NB4 (cell line): ENCODE measurements around the gene LCE1C.

Experiments
- DNase-seq: peaks from one replicate; pipeline ENCODE4 v3.0.0; 2010; ENCODE audit warnings: low read depth
- H3K4me3 ChIP-seq: one replicate; pipeline ENCODE4 v1.5.1; 2011; ENCODE audit warnings: mild to moderate bottlenecking, low read depth, low read length, moderate library complexity
- MYC ChIP-seq: IDR thresholded peaks from 2 replicates; pipeline ENCODE4 v1.6.1; 2011; ENCODE audit warnings: low read depth, low read length
- POLR2A ChIP-seq: IDR thresholded peaks from 2 replicates; pipeline ENCODE4 v1.6.1; 2011; ENCODE audit warnings: mild to moderate bottlenecking; ENCODE audit not compliant: insufficient read length; ENCODE audit errors: extremely low read depth
- TF ChIP-seq, protein P1 (sequence below): IDR thresholded peaks from 2 replicates; pipeline ENCODE4 v1.6.1; 2011; ENCODE audit warnings: low read depth, low read length
- TF ChIP-seq, protein P2 (sequence below): IDR thresholded peaks from one replicate; pipeline ENCODE4 v1.5.1; 2012; ENCODE audit warnings: low read depth, low read length

Gene LCE1C

DNA sequence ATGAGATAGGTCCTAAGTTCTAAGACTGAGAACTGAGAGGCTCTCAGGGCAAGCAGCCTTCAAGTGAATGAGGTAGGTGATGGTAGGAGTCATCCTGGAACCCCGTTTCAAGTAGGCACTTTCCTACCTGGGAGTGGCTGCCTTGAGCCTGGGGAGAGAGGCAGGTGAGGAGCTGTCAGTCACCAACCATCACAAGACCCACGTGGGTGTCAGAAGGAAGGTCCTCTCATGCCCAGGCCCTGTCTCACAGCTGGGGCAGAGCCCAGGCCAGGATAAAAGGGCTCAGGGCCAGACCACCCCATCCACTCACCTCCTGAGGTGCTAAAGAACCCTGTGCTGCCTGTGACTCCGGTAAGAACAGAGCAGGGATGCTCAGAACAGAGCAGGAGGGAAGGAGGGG, 10.0 kb downstream of the LCE1C start, which contains the start of gene LCE1D:
TSS of gene LCE1D (plus strand) at position 301 of the 400 bp plus-strand sequence. CDS start 1,074 bp downstream, outside the sequence.
- no peak for TF ChIP-seq POLR2A
- TF ChIP-seq, protein P1, sequence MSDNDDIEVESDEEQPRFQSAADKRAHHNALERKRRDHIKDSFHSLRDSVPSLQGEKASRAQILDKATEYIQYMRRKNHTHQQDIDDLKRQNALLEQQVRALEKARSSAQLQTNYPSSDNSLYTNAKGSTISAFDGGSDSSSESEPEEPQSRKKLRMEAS, result no peak
- TF ChIP-seq MYC, result no peak
- no peak for DNase-seq
- no peak within 1 kb of the TSS for H3K4me3 ChIP-seq

DNA sequence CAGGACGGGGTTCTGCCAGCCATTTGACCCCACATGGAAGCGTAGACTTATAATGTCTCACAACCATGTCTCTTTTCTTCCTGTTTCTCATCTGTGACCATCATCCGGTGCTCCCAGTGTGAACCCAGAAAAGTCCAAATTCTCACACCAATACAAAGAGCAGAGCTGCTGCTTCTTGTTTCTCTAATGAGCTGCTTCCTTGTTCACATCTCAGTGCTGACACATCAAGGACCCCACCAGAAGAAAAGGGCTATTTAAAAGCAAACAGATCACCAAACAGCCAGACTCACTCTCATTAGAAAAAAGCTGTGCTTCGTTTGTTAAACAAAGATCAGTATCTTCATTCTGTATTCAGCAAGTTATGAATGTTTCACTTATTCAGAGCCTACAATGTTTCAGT, 10.8 kb downstream of the LCE1C start:
- no peak for TF ChIP-seq MYC
- TF ChIP-seq, protein P2, sequence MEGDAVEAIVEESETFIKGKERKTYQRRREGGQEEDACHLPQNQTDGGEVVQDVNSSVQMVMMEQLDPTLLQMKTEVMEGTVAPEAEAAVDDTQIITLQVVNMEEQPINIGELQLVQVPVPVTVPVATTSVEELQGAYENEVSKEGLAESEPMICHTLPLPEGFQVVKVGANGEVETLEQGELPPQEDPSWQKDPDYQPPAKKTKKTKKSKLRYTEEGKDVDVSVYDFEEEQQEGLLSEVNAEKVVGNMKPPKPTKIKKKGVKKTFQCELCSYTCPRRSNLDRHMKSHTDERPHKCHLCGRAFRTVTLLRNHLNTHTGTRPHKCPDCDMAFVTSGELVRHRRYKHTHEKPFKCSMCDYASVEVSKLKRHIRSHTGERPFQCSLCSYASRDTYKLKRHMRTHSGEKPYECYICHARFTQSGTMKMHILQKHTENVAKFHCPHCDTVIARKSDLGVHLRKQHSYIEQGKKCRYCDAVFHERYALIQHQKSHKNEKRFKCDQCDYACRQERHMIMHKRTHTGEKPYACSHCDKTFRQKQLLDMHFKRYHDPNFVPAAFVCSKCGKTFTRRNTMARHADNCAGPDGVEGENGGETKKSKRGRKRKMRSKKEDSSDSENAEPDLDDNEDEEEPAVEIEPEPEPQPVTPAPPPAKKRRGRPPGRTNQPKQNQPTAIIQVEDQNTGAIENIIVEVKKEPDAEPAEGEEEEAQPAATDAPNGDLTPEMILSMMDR, result no peak
- no peak for TF ChIP-seq POLR2A
- TF ChIP-seq, protein P1, result no peak
- no peak overlapping the region for H3K4me3 ChIP-seq
- no peak for DNase-seq

DNA sequence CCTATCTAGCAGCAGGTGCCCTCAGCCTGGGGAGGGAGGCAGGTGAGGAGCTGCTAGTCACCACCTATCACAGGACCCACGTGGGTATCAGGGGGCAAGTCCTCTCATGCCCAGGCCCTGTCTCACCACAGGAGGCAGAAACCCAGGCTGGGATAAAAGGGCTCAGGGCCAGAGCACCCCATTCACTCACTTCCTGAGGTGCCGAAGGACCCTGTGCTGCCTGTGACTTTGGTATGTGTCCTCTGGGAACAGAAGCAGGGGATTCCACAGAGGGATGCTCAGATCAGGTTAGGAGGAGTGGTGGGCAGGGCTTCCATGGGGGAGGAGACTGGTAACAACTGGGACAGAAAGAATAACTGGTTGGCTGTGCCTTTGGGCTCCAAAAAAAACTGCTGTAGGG, 20.4 kb downstream of the LCE1C start, which contains the start of gene LCE1E:
TSS of gene LCE1E (plus strand) at position 181 of the 400 bp plus-strand sequence. CDS start 1,043 bp downstream, outside the sequence.
- TF ChIP-seq, protein P1, result no peak
- TF ChIP-seq MYC (no peak), POLR2A (no peak)
- TF ChIP-seq, protein P2, result no peak
- DNase-seq, result no peak
- no peak within 1 kb of the TSS for H3K4me3 ChIP-seq

DNA sequence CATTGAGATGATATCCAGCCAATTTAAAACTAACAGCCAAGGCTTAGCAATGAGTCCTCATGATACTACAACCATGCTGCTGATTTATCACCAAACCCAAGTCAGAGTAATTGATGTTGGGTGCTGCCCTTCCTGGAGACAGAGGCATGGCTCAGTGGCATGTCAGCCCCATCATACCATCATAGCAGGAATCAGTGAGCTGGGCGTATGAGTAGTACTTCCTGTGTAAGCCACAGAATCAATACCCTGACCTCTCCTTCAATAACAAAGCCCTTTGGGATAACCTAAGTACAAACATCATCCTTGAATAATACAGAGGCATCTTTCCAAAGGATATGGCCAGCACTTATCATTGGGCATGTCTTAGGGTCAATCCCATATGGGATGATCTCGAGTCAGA, 23.4 kb downstream of the LCE1C start:
- no peak for DNase-seq
- TF ChIP-seq POLR2A (no peak), MYC (no peak)
- TF ChIP-seq, protein P2, result no peak
- TF ChIP-seq, protein P1, result no peak
- no peak overlapping the region for H3K4me3 ChIP-seq

DNA sequence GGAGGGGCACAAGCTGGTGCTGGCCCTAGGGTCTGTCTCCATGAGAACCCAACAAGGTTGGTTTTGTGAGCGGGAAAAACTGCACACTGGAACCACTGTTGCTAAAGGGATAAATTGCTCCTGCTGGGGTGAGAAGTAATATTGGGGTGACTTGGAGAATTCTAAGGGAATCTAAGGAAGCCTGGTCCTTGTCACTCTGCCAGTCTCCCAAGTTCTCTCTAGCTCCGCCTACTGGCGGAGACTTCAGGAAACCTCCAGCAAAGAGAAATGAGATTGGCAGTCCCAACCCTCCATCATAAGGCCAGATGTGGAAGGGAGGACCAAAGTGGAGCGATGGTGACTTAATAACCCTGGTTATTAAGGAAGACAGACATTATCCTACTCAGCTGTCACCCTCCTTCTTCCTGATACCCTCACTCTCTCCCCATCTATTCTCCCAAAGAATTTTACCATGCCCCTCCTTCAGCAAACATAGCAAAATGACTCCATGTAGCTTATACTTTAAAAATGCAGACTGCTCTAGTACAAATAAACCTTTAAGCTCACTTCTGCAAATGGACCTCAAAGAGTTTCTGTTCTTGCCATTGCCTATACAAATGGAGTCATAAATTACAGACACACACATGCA, 28.8 kb downstream of the LCE1C start:
- TF ChIP-seq, protein P1, result no peak
- TF ChIP-seq, protein P2, result peak; percentile 71
- no peak overlapping the region for H3K4me3 ChIP-seq
- DNase-seq, result peak; percentile 41

DNA sequence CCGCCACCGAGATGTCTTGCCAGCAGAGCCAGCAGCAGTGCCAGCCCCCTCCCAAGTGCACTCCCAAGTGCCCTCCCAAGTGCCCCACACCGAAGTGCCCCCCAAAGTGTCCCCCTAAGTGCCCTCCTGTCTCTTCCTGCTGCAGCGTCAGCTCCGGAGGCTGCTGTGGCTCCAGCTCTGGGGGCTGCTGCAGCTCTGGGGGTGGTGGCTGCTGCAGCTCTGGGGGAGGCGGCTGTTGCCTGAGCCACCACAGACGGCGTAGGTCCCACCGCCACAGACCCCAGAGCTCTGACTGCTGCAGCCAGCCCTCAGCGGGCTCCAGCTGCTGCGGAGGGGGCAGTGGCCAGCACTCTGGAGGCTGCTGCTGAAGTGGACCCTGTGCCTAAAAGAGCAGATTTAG, 30.1 kb downstream of the LCE1C start:
- DNase-seq, result no peak
- H3K4me3 ChIP-seq, result no peak overlapping the region
- no peak for TF ChIP-seq MYC
- TF ChIP-seq, protein P1, result no peak
- TF ChIP-seq, protein P2, result no peak
